Measurements from ENCODE around the gene GRAMD2B. TPM values are rescaled to one million over a fixed set of nuclear protein-coding genes. Genes with fewer than 3 reads are reported as not detected.
A peak's percentile ranks its signal among the peaks of the same experiment; 100 is the strongest.

Gene GRAMD2B
- total and polyA plus RNA-seq, 7 experiments from 2014 or later: 3.8 to 9.8 (median 7.1) TPM

DNA sequence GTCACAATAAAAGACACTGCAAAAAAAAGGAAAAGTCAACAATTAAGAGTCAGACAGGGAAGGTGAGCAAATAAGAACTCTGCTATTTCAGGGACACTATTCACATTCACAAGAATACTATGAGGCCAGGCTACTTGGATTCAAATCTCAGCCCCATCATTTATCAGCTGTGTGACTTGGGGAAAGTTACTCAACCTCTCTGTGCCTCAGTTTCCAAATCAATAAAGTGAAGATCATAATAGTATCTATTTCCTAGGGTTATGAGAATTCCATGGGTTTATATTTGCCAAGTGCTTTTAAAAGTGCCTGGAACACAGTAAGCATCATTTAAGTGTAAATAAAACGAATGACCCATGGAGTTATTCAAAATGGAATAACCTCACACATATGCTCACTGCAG, 115.4 kb downstream of the GRAMD2B start:
- ATAC-seq (no peak), DNase-seq (no peak)
- Mint-ChIP-seq H3K4me3 (no peak overlapping the region), H3K27me3 (peaks cover 0 to 6% (median 0%) of the 10 kb centered on the region in 5 donors), H3K27ac (no peak overlapping the region), H3K36me3 (no peaks in the 10 kb centered on the region), H3K9me3 (peaks cover 0 to 2% (median 0%) of the 10 kb centered on the region in 11 donors), H3K4me1 (peaks cover 0 to 9% (median 0%) of the 10 kb centered on the region in 7 donors)
- H3K4me1 ChIP-seq (ENCODE audit: control insufficient read depth in 2 of 2, insufficient read depth in 2 of 2, low read length in 2 of 2): no peaks in the 10 kb centered on the region
- no peaks in the 10 kb centered on the region for H3K9me3 ChIP-seq (ENCODE audit: control insufficient read depth in 2 of 3, low read length in 3 of 3)
- no peak overlapping the region for H3K27ac ChIP-seq (ENCODE audit: low read depth, low read length)
- intact Hi-C loops (cut with micrococcal nuclease): loop anchor here (2.0 kb wide), 4 partner anchors 30 to 238 kb away; partner anchors contain the start of genes GRAMD2B (in 1 of the 2) and LMNB1 (in 1 of the 2)
- no peaks in the 10 kb centered on the region for H3K36me3 ChIP-seq (ENCODE audit: control insufficient read depth in 2 of 3, insufficient read depth in 3 of 3, low read length in 3 of 3)
- ChIA-PET POLR2A (no interaction called here), CTCF (interaction anchor here (0.6 to 6.0 kb wide), 9 partner anchors 13 to 1712 kb away, joined by 3 to 48 read pairs (median 3); no protein-coding TSS in a partner anchor)
- H3K27me3 ChIP-seq (ENCODE audit: control insufficient read depth in 2 of 2, insufficient read depth in 2 of 2, low read length in 2 of 2): no peaks in the 10 kb centered on the region
- no peak overlapping the region for H3K4me3 ChIP-seq (ENCODE audit: low read length)

DNA sequence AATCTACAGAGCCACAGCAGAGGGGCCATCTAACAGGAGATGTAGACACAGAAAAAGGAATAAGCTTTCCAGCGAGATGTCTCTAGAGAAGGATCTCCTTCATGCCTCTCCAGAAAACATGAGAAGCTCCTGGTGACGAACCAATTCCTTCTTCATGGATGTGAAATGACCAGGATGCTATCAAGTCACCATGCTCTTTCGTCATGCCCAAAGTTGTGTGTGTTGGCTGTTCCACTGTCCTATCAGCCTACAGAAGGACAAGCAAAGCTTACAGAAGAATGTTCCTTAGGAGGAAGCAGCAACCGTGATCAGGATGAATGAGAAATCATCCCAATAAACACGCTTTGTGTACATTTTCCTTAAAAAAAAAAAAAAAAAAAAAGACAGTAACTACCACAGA, 117.4 kb downstream of the GRAMD2B start:
- Histone ChIP-seq H3K4me1 (ENCODE audit: control insufficient read depth in 2 of 2, insufficient read depth in 2 of 2, low read length in 2 of 2) (no peaks in the 10 kb centered on the region), H3K27me3 (ENCODE audit: control insufficient read depth in 2 of 2, insufficient read depth in 2 of 2, low read length in 2 of 2) (no peaks in the 10 kb centered on the region), H3K36me3 (ENCODE audit: control insufficient read depth in 2 of 3, insufficient read depth in 3 of 3, low read length in 3 of 3) (no peaks in the 10 kb centered on the region), H3K9me3 (ENCODE audit: control insufficient read depth in 2 of 3, low read length in 3 of 3) (no peaks in the 10 kb centered on the region), H3K27ac (ENCODE audit: low read depth, low read length) (no peak overlapping the region), H3K4me3 (ENCODE audit: low read length) (no peak overlapping the region)
- Mint-ChIP-seq H3K27me3 (peaks cover 0 to 6% (median 0%) of the 10 kb centered on the region in 5 donors), H3K36me3 (no peaks in the 10 kb centered on the region), H3K4me1 (peaks cover 0 to 9% (median 0%) of the 10 kb centered on the region in 7 donors), H3K4me3 (no peak overlapping the region), H3K27ac (no peak overlapping the region), H3K9me3 (no peaks in the 10 kb centered on the region)
- intact Hi-C loops (cut with micrococcal nuclease): loop anchor here in 1 of 2 donors (10.0 kb wide), 1 partner anchor 264 kb away; no protein-coding TSS in a partner anchor
- DNase-seq (no peak), ATAC-seq (no peak)
- CTCF ChIA-PET: interaction anchor here (0.7 to 6.0 kb wide), 10 partner anchors 9 to 202 kb away, joined by 3 to 48 read pairs (median 3); partner anchors contain the start of gene ALDH7A1
- POLR2A ChIA-PET: no interaction called here

GRCh38 chr5:126542441-126542840, 119.2 kb downstream of the GRAMD2B start:
- no peak for DNase-seq
- Mint-ChIP-seq H3K27ac (no peak overlapping the region), H3K36me3 (peaks cover 0 to 3% (median 0%) of the 10 kb centered on the region in 5 donors), H3K4me1 (peaks cover 0 to 6% (median 0%) of the 10 kb centered on the region in 7 donors), H3K9me3 (peaks cover 0 to 2% (median 0%) of the 10 kb centered on the region in 11 donors), H3K4me3 (no peak overlapping the region), H3K27me3 (peaks cover 0 to 6% (median 0%) of the 10 kb centered on the region in 5 donors)
- H3K27ac ChIP-seq (ENCODE audit: low read depth, low read length): no peak overlapping the region
- H3K36me3 ChIP-seq (ENCODE audit: control insufficient read depth in 2 of 3, insufficient read depth in 3 of 3, low read length in 3 of 3): no peaks in the 10 kb centered on the region
- no peaks in the 10 kb centered on the region for H3K27me3 ChIP-seq (ENCODE audit: control insufficient read depth in 2 of 2, insufficient read depth in 2 of 2, low read length in 2 of 2)
- CTCF ChIA-PET: interaction anchor here (0.6 to 6.0 kb wide), 4 partner anchors 19 to 188 kb away, joined by 3 to 48 read pairs (median 4); partner anchors contain the start of gene ALDH7A1
- intact Hi-C loops (cut with micrococcal nuclease): loop anchor here in 1 of 2 donors (10.0 kb wide), 1 partner anchor 262 kb away; no protein-coding TSS in a partner anchor
- H3K9me3 ChIP-seq (ENCODE audit: control insufficient read depth in 2 of 3, low read length in 3 of 3): no peaks in the 10 kb centered on the region
- no peak for ATAC-seq
- H3K4me1 ChIP-seq (ENCODE audit: control insufficient read depth in 2 of 2, insufficient read depth in 2 of 2, low read length in 2 of 2): no peaks in the 10 kb centered on the region
- POLR2A ChIA-PET: no interaction called here
- no peak overlapping the region for H3K4me3 ChIP-seq (ENCODE audit: low read length)

- intact Hi-C loops (cut with micrococcal nuclease): loop anchor here in 1 of 2 donors (10.0 kb wide), 1 partner anchor 262 kb away; no protein-coding TSS in a partner anchor
- no peaks in the 10 kb centered on the region for H3K4me1 ChIP-seq (ENCODE audit: control insufficient read depth in 2 of 2, insufficient read depth in 2 of 2, low read length in 2 of 2)
- ATAC-seq (no peak), DNase-seq (no peak)
- H3K4me3 ChIP-seq (ENCODE audit: low read length): no peak overlapping the region
- peak overlapping the region in 1 of 9 donors; percentile 59 for H3K27ac Mint-ChIP-seq
- H3K36me3 Mint-ChIP-seq: peaks cover 0 to 3% (median 0%) of the 10 kb centered on the region in 5 donors
- H3K27ac ChIP-seq (ENCODE audit: low read depth, low read length): no peak overlapping the region
- no peaks in the 10 kb centered on the region for H3K27me3 ChIP-seq (ENCODE audit: control insufficient read depth in 2 of 2, insufficient read depth in 2 of 2, low read length in 2 of 2)
- peaks cover 0 to 6% (median 0%) of the 10 kb centered on the region in 5 donors for H3K27me3 Mint-ChIP-seq
- ChIA-PET CTCF (interaction anchor here (0.9 to 6.0 kb wide), 3 partner anchors 185 to 204 kb away, joined by 3 to 48 read pairs (median 3); no protein-coding TSS in a partner anchor), POLR2A (interaction anchor here (0.6 kb wide), 1 partner anchor 750 kb away, joined by 4 read pairs; no protein-coding TSS in a partner anchor)
- H3K9me3 ChIP-seq (ENCODE audit: control insufficient read depth in 2 of 3, low read length in 3 of 3): no peaks in the 10 kb centered on the region
- H3K36me3 ChIP-seq (ENCODE audit: control insufficient read depth in 2 of 3, insufficient read depth in 3 of 3, low read length in 3 of 3): no peaks in the 10 kb centered on the region
- peaks cover 0 to 4% (median 0%) of the 10 kb centered on the region in 7 donors for H3K4me1 Mint-ChIP-seq
- peaks cover 0 to 2% (median 0%) of the 10 kb centered on the region in 11 donors for H3K9me3 Mint-ChIP-seq
- H3K4me3 Mint-ChIP-seq: no peak overlapping the region
These were observed 119.8 kb downstream of the GRAMD2B start for GRCh38 chr5:126543009-126543408.

GRCh38 chr5:126543660-126544059, 120.5 kb downstream of the GRAMD2B start:
- H3K9me3 Mint-ChIP-seq: peaks cover 0 to 2% (median 0%) of the 10 kb centered on the region in 11 donors
- peaks cover 0 to 6% (median 0%) of the 10 kb centered on the region in 5 donors for H3K27me3 Mint-ChIP-seq
- H3K4me3 Mint-ChIP-seq: no peak overlapping the region
- H3K27ac ChIP-seq (ENCODE audit: low read depth, low read length): no peak overlapping the region
- H3K36me3 ChIP-seq (ENCODE audit: control insufficient read depth in 2 of 3, insufficient read depth in 3 of 3, low read length in 3 of 3): no peaks in the 10 kb centered on the region
- intact Hi-C loops (cut with micrococcal nuclease): loop anchor here (1.0 to 10.0 kb wide), 5 partner anchors 58 to 950 kb away; no protein-coding TSS in a partner anchor
- no peak for ATAC-seq
- H3K9me3 ChIP-seq (ENCODE audit: control insufficient read depth in 2 of 3, low read length in 3 of 3): no peaks in the 10 kb centered on the region
- no peaks in the 10 kb centered on the region for H3K4me1 Mint-ChIP-seq
- no peaks in the 10 kb centered on the region for H3K4me1 ChIP-seq (ENCODE audit: control insufficient read depth in 2 of 2, insufficient read depth in 2 of 2, low read length in 2 of 2)
- no peak overlapping the region for H3K27ac Mint-ChIP-seq
- ChIA-PET POLR2A (interaction anchor here (0.6 kb wide), 1 partner anchor 750 kb away, joined by 4 read pairs; no protein-coding TSS in a partner anchor), CTCF (interaction anchor here (0.7 to 6.0 kb wide), 7 partner anchors 18 to 205 kb away, joined by 3 to 48 read pairs (median 4); no protein-coding TSS in a partner anchor)
- no peaks in the 10 kb centered on the region for H3K27me3 ChIP-seq (ENCODE audit: control insufficient read depth in 2 of 2, insufficient read depth in 2 of 2, low read length in 2 of 2)
- no peak for DNase-seq
- H3K4me3 ChIP-seq (ENCODE audit: low read length): no peak overlapping the region
- H3K36me3 Mint-ChIP-seq: peaks cover 0 to 3% (median 0%) of the 10 kb centered on the region in 5 donors
